Mononuclear cell (primary cell): ENCODE measurements around the gene MEAF6. TPM values are rescaled to one million over a fixed set of nuclear protein-coding genes. Genes with fewer than 3 reads are reported as not detected.

Experiments
- H3K27me3 ChIP-seq: 2 replicates; pipeline ENCODE4 v1.6.0; 2011; ENCODE audit warnings: low read length, control low read depth; ENCODE audit not compliant: insufficient read depth
- H3K4me1 ChIP-seq: 2 replicates; pipeline ENCODE4 v1.5.1; 2011; ENCODE audit warnings: mild to moderate bottlenecking, low read length, control low read depth; ENCODE audit not compliant: insufficient read depth
- H3K4me3 ChIP-seq: 2 replicates; pipeline ENCODE4 v1.5.1; 2011; ENCODE audit warnings: mild to moderate bottlenecking, low read length, moderate library complexity
- H3K9me3 ChIP-seq: 2 replicates; pipeline ENCODE4 v1.5.1; 2011; ENCODE audit warnings: low read depth, mild to moderate bottlenecking, control low read depth, low read length
- total RNA-seq: library from RNA; depleted of rRNA; stranded (reverse); fragments of >200 nt; gene quantifications from one replicate; pipeline ENCODE4 v1.2.3, GENCODE V29; 2012

MEAF6 gene
- total RNA-seq, 1 donor, result 65.3 TPM

GRCh38 chr1:37474046-37474696 lies 40.4 kb downstream of the MEAF6 start, which contains the start of gene ZC3H12A:
Gene ZC3H12A (plus strand): TSS chr1:37474580. CDS start chr1:37475497, 917 bp downstream.
- peak within 1 kb of the TSS; percentile 86 for H3K4me3 ChIP-seq
- peaks cover 72% of the 10 kb centered on the region for H3K4me1 ChIP-seq
- H3K9me3 ChIP-seq, result no peaks in the 10 kb centered on the region
- H3K27me3 ChIP-seq, result no peaks in the 10 kb centered on the region

DNA sequence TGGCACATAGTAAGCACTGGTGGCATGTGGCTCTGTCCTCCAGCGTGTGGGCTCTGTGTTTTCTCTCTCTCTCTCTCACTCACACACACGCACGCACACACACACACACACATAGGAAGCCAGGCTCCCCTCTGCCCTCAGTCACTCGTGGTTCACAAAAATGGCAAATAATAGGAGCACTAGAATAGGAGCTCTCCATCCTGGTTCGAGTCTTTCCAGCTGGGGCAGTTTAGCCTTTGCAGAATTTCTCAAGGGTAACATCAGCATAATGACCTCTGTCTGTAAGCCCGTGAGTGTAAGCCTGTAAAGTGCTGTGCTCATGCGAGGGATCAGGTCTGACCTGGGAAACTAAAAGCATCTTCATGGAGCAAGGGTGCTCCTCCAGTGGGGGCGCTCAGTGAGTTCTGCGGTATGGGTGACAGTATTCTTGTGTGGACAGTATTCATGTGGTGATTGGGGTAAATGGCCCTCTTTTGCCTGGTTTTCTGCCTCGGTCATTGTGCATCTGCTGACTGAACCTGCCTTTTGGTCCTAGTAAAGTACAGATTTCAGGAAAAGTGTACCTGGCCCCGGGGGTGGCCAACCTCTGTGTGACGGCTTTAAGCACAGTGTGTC lies 41.0 kb downstream of the MEAF6 start:
- H3K27me3 ChIP-seq, result no peaks in the 10 kb centered on the region
- peak overlapping the region; percentile 86 for H3K4me3 ChIP-seq
- peaks cover 66% of the 10 kb centered on the region for H3K4me1 ChIP-seq

DNA sequence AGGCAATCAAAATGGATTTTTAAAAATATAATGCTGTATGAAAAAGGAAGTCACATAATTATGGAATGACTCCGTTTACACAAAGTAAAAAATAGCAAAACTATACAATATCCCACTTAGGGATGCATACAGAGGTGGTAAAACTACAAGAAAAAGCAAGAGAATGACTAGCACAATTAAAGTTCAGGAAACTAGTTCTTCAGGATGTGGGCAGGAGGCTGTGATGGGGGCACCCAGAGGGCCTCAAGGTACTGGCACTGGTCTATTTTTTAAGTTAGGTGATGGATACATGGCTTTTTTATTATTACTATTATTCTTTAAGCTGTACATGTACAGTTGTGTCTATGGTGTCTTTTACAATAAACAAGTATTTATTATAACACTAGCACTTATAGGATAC lies 41.6 kb downstream of the MEAF6 start:
- Histone ChIP-seq H3K27me3 (no peaks in the 10 kb centered on the region), H3K9me3 (no peaks in the 10 kb centered on the region), H3K4me1 (peaks cover 60% of the 10 kb centered on the region), H3K4me3 (no peak overlapping the region)

More for the DNA sequence above, 41.0 kb downstream of the MEAF6 start:
- no peaks in the 10 kb centered on the region for H3K9me3 ChIP-seq

DNA sequence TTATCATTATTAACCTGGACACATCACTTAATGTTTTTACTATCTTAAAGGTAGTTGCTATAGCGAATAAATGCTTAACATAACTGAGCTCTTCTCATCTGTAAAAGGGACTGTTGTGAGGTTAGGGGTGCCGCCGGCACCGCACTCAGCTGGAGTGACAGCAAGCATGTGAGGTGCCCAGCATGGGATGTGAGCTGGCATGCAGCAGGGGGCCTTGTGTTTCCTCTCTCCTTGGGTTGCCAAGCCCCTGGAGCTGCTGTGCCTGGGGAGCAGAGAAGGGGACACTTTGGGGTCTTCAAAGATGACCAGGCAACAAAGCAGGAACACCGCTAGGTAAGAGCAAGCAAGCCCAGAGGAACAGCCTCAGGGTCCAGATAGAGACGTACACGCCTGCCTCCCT lies 42.3 kb downstream of the MEAF6 start:
- Histone ChIP-seq H3K27me3 (no peaks in the 10 kb centered on the region), H3K9me3 (no peaks in the 10 kb centered on the region), H3K4me1 (peaks cover 53% of the 10 kb centered on the region), H3K4me3 (no peak overlapping the region)

- Histone ChIP-seq H3K4me3 (no peak overlapping the region), H3K9me3 (no peaks in the 10 kb centered on the region), H3K4me1 (peaks cover 46% of the 10 kb centered on the region), H3K27me3 (no peaks in the 10 kb centered on the region)
Measured at GRCh38 chr1:37471345-37472231, 43.0 kb downstream of the MEAF6 start.

- Histone ChIP-seq H3K4me1 (peaks cover 29% of the 10 kb centered on the region), H3K4me3 (no peak overlapping the region), H3K9me3 (no peaks in the 10 kb centered on the region), H3K27me3 (no peaks in the 10 kb centered on the region)
Measured at GRCh38 chr1:37469386-37469785, 45.2 kb downstream of the MEAF6 start.

GRCh38 chr1:37468037-37468436 lies 46.5 kb downstream of the MEAF6 start:
- Histone ChIP-seq H3K4me1 (peaks cover 18% of the 10 kb centered on the region), H3K4me3 (no peak overlapping the region), H3K27me3 (no peaks in the 10 kb centered on the region), H3K9me3 (no peaks in the 10 kb centered on the region)

DNA sequence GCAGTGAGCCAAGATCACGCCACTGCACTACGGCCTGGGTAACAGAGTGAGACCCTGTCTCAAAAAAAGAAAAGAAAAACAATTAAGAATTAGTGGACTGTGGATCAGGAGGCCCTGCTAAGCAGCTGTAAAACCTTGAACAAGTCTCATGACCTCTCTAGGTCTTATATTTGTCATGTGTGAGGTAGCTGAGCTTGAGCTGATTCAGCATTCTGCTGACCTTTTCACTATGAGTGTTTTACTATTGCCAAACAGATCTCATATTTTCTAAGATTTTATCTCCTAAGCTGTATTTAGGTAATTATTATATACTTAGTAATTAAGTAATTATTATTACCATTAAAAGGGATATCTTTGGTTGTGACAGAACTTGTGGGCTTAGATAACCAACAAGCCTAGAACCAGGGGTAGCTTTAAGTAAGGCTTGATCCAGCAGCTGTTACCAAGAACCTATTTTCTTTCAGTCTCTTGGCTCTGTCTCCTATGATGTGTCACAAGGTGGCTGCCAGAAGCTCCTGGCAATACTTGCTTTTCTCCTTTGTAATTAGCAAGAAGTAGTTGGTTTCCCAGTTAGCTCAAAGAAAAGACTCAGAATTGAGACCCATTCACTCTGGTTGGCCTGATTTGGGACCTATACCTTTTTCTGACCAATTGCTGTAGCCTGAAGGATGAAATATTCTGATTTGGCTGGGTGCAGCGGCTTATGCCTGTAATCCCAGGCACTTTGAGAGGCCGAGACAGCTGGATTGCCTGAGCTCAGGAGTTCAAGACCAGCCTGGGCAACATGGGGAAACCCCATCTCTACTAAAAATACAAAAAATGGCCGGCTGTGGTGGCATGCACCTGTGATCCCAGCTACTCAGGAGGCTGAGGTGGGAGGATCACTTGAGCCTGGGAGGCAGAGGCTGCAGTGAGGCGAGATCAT lies 48.7 kb downstream of the MEAF6 start:
- Histone ChIP-seq H3K4me1 (no peaks in the 10 kb centered on the region), H3K4me3 (no peak overlapping the region), H3K27me3 (no peaks in the 10 kb centered on the region), H3K9me3 (no peaks in the 10 kb centered on the region)

DNA sequence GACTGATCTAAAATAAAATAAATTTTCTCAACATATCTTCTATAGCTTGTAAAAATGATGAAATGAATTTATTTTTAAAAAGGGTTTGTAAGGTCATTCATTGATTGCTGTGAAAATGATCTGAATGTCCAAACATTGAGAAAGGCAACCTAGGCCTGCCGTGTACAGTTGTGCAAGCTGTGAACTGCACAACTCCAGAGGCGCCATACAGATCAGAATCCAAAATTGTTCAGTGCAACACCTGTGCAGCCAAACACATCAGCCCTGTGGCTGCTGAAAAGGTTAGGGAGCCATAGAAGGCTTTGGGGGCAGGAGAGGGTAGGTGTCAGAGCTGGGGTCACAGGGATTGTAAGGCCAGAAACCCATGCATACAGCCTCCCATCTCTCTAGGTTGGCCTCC lies 50.1 kb downstream of the MEAF6 start:
- H3K9me3 ChIP-seq, result no peaks in the 10 kb centered on the region
- H3K27me3 ChIP-seq, result no peaks in the 10 kb centered on the region
- H3K4me1 ChIP-seq, result no peaks in the 10 kb centered on the region
- H3K4me3 ChIP-seq, result no peak overlapping the region

DNA sequence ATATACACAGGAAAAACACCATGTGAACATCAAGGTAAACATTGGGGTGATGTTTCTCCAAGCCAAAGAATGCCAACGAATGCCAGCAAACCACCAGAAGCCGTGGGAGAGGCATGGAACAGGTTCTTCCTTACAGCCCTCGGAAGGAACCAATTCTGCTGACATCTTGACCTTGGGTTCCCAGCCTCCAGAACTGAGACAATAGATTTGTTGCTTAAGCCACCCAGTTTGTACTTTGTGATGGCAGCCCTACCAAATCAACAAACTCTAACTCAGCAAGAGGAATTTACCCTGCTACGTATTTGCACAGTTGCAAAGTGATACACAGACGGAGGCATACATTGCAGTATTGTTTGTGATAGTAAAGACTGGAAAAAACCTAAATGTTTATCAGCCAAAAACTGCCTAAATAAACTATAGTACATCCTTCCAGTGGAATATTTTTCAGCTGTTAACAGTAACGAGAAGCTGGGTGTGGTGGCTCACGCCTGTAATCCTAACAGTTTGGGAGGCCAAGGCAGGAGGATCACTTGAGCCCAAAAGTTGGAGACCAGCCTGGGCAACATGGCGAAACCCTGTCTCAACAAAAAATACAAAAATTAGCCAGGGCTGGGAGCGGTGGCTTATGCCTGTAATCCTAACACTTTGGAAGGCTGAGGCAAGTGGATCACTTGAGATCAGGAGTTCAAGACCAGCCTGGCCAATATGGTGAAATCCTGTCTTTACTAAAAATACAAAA lies 52.7 kb downstream of the MEAF6 start:
- no peaks in the 10 kb centered on the region for H3K9me3 ChIP-seq
- no peak overlapping the region for H3K4me3 ChIP-seq
- H3K27me3 ChIP-seq, result no peaks in the 10 kb centered on the region
- no peaks in the 10 kb centered on the region for H3K4me1 ChIP-seq

- Histone ChIP-seq H3K4me1 (peaks cover 9% of the 10 kb centered on the region), H3K9me3 (no peaks in the 10 kb centered on the region), H3K27me3 (no peaks in the 10 kb centered on the region), H3K4me3 (no peak overlapping the region)
Measured at GRCh38 chr1:37458551-37458950, 56.0 kb downstream of the MEAF6 start.

DNA sequence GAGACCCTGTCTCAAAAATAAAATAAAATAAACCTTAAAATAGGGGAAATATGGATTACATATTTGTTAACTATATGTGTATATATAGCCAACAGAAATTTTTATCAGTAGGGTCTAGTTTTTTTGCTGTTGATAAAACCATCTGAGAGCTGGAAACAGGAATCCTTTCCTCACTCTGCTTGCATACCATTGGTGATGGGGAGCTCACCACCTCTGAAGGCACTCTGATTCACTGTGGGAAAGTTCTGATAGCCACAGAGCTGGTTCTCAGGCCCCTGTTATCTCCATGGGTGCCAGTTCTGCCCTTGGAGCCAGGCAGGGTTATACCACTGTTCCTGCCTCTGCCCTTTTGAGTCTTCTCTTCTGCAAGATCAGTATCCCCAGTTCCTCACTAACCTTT lies 58.0 kb downstream of the MEAF6 start:
- Histone ChIP-seq H3K4me3 (no peak overlapping the region), H3K9me3 (no peaks in the 10 kb centered on the region)

DNA sequence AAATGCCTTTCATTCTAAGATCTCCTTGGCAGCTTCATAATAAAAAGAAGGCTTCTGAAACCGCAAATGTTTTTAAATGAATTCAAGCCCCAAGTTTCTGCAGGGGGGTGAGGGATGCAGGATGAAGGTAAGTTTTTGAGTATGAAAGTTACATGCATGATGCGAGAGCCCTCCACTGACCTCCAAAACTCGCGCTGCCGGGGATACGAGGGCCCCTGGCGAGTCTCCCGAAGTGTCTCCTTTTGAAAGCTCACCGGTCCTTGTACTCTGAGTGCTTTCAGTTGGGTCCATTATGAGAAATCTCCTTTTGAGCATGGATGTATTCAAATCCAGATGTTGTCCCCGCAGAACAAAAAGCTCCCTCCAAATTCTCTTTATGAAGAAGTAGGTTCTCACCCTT lies 59.0 kb downstream of the MEAF6 start:
- Histone ChIP-seq H3K4me1 (peaks cover 11% of the 10 kb centered on the region), H3K9me3 (no peaks in the 10 kb centered on the region), H3K4me3 (no peak overlapping the region), H3K27me3 (no peaks in the 10 kb centered on the region)

More for the DNA sequence above, 58.0 kb downstream of the MEAF6 start:
- H3K27me3 ChIP-seq, result no peaks in the 10 kb centered on the region
- H3K4me1 ChIP-seq, result peaks cover 9% of the 10 kb centered on the region

GRCh38 chr1:37453647-37454046 lies 60.9 kb downstream of the MEAF6 start:
- H3K9me3 ChIP-seq, result no peaks in the 10 kb centered on the region
- peaks cover 22% of the 10 kb centered on the region for H3K4me1 ChIP-seq
- H3K27me3 ChIP-seq, result no peaks in the 10 kb centered on the region
- no peak overlapping the region for H3K4me3 ChIP-seq
